T-helper 2 cell (primary cell): ENCODE measurements around the gene ELOVL7.
"Not testable (repeated sequence)": the region's sequence is repeated elsewhere in the genome, so short reads cannot be mapped to it uniquely, and the experiment has no call there.

Source experiments
- DNase-seq, 5 experiments: peaks; one replicate each; pipeline versions ENCODE4 v3.0.0 to v3.0.0-alpha.2; 2012 to 2022

ELOVL7 gene

DNA sequence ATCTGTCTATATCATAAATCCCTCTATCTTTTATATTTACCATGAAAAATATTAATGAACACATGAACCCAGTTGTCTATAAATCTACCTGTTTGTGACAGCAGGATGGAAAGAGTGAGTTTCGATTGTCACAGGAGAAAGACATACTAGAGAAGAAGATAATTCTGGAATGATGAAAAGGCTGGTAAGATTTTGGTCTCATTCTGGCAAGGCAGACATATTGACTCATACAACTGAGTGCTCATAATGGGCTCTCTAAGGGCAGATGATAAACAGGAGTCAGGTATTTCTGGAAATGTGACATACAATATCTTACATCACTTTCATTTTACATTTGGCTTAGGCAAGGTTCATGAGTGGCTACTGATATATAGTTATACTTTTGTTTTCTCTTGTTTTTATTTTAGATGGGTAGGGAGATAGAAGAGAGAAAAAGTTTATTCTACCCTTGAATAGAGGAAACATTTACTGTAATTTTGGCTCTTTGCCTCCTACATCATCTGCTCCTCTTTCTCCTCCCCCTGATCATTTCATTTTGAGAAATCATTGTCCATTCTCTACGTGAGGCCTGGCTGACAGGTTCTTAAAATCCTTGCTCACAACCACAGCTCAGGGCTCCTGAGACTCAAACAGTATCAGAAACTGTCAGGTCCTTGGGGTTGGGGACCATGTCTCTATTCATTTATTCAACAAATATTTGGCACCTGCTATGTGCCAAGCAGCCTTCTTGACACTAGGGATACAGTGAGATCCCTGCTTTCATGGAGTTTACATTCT lies 14.4 kb downstream of the ELOVL7 start:
- DNase-seq = peak in 1 of 5 experiments; percentile 2

- DNase-seq = no peak
Measured at GRCh38 chr5:60827201-60827600, 16.9 kb downstream of the ELOVL7 start.

- peak in 1 of 5 experiments; percentile 4 for DNase-seq
Measured at GRCh38 chr5:60826653-60827052, 17.4 kb downstream of the ELOVL7 start.

DNA sequence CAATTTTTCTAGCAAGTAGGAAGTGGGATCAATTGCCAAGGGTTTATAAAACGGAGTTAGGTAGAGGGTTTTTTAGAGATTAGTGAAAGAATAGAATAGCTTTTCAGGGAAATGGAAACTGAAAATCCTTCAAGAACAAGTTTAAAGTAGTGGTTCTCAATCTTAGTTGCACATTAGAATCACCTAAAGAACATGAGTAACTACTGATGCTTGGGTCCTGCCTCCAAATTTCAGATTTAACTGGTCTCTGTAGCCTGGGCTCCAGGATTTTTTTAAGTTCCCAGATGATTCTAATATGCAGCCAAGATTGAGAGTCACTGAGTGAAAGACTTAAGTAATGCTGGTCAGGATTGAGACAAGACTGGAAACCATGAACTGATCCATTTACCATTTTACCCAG lies 20.5 kb downstream of the ELOVL7 start:
- DNase-seq = no peak

GRCh38 chr5:60822285-60822556 lies 21.8 kb downstream of the ELOVL7 start:
- no peak for DNase-seq

DNA sequence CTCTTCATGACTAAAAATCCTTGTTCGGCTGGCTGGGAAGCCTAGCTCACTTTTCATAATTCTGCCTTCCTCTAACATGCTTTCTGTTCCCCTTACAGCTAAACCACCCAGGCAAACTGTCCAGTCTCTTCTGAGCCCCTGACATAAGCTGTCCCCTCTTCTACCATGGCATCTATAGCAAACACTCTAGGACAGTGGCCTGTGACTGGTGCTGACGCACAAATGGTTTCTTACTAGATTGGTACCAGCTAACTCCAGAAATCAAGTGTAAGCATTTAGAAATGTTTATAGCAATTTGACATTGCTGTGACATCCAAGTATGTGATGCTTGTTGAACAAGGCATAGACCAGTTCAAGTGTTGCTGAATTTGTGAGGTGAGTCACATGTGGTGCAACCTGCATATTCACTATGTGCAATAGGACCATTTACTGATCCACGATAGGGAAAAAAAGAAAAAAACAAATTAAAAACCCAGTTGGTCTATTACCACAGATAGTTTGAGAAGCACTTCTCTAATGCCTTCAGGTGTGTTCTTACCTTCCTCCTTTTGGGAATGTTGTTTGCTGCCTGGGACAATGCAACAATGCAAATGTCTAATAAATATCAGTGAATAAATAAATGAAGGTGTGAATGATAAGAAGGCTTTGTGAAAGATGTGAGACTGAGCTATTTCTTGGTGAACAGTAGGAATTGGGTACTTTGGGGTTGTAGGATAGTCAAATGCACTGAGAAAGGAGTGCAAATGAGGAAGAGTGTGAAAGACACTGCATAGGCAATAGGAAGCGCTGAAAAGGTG lies 22.4 kb downstream of the ELOVL7 start:
- DNase-seq = no peak

GRCh38 chr5:60820593-60821487 lies 23.2 kb downstream of the ELOVL7 start:
- DNase-seq = no peak

GRCh38 chr5:60816138-60816537 lies 27.9 kb downstream of the ELOVL7 start:
- DNase-seq = not testable (repeated sequence)

GRCh38 chr5:60814498-60814897 lies 29.6 kb downstream of the ELOVL7 start:
- DNase-seq = no peak

DNA sequence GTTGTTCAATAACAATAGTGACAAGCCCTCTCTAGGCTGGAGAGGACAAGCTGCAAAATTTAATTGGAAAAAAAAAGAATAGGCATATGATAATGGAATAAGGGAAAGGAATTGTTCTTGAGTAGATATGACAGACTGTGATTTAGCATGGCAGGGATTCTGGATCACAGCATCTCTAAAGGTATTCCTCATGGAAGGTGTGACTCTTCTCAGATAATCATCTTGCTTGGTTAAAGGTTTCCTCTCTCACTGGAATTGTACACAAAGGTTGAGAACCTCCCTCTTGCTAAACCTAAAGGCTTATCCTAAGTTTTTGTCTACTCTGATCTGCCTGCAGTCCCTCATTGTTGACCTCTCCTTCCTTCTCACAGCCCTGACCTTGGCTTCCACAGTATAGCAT lies 31.6 kb downstream of the ELOVL7 start:
- DNase-seq = no peak

DNA sequence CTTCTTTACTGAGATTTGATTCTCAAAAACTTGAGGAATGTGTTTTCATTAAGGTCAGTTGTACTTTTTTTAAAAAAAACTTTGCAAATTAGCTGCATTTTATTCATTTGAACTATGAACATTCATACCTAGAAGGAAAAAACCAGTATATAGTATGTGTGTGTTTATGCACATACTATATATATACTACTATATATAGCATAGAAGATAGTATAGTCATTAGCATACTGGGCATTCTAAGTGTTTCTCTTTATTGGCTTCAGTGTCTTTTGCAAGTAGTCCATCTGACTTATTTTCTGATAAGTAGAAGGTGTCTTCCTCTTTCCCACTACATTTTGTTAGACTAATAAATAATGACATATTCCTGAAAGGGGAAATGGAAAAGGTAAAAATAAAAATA lies 33.0 kb downstream of the ELOVL7 start:
- DNase-seq = no peak

GRCh38 chr5:60810438-60811085 lies 33.5 kb downstream of the ELOVL7 start:
- no peak for DNase-seq

- no peak for DNase-seq
Measured at GRCh38 chr5:60809891-60810425, 34.1 kb downstream of the ELOVL7 start.

GRCh38 chr5:60806591-60807243 lies 37.4 kb downstream of the ELOVL7 start:
- DNase-seq = no peak

DNA sequence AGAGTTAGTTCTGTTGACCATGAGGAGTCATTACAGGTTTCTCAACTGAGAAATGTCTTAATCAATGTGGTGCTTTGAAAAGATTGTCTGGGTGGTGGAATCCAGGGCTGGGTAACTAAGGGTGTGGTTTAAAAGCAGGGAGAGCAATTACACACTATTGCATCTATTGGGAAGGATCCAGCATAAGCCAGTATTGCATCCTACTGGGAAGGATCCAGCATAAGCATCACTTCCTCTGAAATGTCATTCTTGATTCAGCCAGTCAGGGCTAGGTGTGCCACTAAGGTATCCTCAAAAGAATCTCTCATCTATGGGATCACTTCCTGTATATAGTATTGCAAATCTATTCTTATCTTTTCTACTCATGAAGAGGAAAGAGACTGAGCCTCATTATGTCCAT lies 38.6 kb downstream of the ELOVL7 start:
- no peak for DNase-seq

- no peak for DNase-seq
Measured at GRCh38 chr5:60803712-60804111, 40.4 kb downstream of the ELOVL7 start.

GRCh38 chr5:60802986-60803385 lies 41.1 kb downstream of the ELOVL7 start:
- DNase-seq = no peak

DNA sequence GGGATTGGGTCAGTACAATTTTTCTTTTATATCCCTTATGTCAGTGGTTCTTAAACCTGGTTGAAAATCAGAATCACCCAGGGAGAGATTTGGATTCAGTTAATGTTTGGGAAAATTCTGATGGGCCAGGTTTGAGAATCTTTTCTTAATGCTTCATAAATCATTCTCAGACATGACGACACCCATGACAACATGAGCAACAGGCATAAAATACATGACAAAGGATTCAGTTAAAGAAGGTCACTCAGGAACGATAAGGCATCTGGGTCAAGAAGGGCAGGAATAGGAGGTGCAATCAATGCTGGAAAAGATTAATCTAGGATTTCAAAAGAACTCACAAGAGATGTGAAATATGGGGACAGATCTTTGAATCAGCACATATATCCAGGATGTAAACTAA lies 41.8 kb downstream of the ELOVL7 start:
- DNase-seq = no peak

DNA sequence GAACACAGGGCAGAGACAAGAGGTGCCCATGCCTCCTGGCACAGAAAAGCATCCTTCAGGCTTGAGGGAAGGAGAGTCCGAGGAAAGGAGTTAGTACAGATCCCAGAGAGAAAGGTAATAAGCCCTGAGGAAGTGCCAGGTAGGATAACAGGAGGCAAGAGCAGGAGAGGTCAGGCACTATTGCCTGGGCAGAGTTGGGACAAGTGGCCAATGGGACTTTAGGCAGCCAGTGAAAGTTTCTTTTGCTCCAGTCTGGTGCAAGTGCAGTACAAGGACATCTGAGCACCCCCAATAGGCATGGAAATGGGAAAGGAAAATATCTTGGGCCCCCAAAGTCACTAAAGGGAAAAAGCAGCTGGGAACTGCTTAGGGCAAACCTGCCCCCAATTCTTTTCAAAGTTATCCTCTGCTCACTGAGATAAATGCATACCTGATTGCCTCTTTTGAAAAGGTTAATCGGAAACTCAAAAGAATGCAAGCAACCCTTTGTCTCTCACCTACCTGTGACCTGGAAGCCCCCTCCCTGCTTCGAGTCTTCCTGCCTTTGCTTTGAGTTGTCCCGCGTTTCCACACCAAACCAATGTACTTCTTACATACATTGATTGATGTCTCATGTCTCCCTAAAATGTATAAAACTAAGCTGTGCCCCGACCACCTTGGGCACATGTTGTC lies 46.5 kb downstream of the ELOVL7 start:
- DNase-seq = no peak

DNA sequence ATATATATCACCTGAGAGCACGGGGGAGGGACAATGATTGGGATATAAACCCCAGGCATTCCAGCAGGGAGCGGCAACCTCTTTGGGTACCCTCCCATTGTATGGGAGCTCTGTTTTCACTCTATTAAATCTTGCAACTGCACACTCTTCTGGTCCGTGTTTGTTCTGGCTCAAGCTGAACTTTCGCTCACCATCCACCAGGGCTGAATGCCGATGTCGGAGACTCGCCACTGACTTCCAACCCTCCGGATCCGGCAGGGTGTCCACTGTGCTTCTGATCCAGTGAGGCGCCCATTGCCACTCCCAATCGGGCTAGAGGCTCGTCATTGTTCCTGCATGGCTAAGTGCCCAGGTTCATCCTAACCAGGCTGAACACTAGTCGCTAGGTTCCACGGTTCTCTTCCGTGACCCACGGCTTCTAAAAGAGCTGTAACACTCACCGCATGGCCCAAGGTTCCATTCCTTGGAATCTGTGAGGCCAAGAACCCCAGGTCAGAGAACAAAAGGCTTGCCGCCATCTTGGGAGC lies 48.6 kb downstream of the ELOVL7 start:
- DNase-seq = not testable (repeated sequence)

GRCh38 chr5:60794691-60795090 lies 49.4 kb downstream of the ELOVL7 start:
- DNase-seq = no peak
